Measurements from ENCODE around the gene SLC22A23.
A peak's percentile ranks its signal among the peaks of the same experiment; 100 is the strongest.

Gene SLC22A23

GRCh38 chr6:3406891-3407809 lies 49.7 kb downstream of the SLC22A23 start:
- Histone ChIP-seq H3K4me3 (ENCODE audit: low read length) (no peak overlapping the region), H3K9me3 (ENCODE audit: insufficient read depth, low read depth, low read length) (no peaks in the 10 kb centered on the region), H3K4me1 (ENCODE audit: insufficient read depth, low read length) (peaks cover 31% of the 10 kb centered on the region), H3K9ac (ENCODE audit: low read depth, low read length) (no peak overlapping the region), H3K27me3 (ENCODE audit: insufficient read depth, low read length) (no peaks in the 10 kb centered on the region), H3K27ac (ENCODE audit: low read length) (no peak overlapping the region), H3K36me3 (ENCODE audit: insufficient read depth, low read depth, low read length) (peaks cover 6% of the 10 kb centered on the region; the same call in 1 of the 2 replicates)

- Histone ChIP-seq H3K4me3 (ENCODE audit: low read length) (no peak overlapping the region), H3K4me1 (ENCODE audit: insufficient read depth, low read length) (peaks cover 31% of the 10 kb centered on the region), H3K27ac (ENCODE audit: low read length) (no peak overlapping the region), H3K9ac (ENCODE audit: low read depth, low read length) (no peak overlapping the region), H3K9me3 (ENCODE audit: insufficient read depth, low read depth, low read length) (no peaks in the 10 kb centered on the region), H3K36me3 (ENCODE audit: insufficient read depth, low read depth, low read length) (peaks cover 5% of the 10 kb centered on the region; the same call in 1 of the 2 replicates), H3K27me3 (ENCODE audit: insufficient read depth, low read length) (no peaks in the 10 kb centered on the region)
These were observed 50.5 kb downstream of the SLC22A23 start for GRCh38 chr6:3406362-3406821.

- Histone ChIP-seq H3K4me3 (ENCODE audit: low read length) (no peak overlapping the region), H3K27me3 (ENCODE audit: insufficient read depth, low read length) (no peaks in the 10 kb centered on the region), H3K4me1 (ENCODE audit: insufficient read depth, low read length) (peaks cover 31% of the 10 kb centered on the region), H3K9me3 (ENCODE audit: insufficient read depth, low read depth, low read length) (no peaks in the 10 kb centered on the region), H3K9ac (ENCODE audit: low read depth, low read length) (no peak overlapping the region), H3K36me3 (ENCODE audit: insufficient read depth, low read depth, low read length) (peaks cover 5% of the 10 kb centered on the region; the same call in 1 of the 2 replicates), H3K27ac (ENCODE audit: low read length) (no peak overlapping the region)
These were observed 51.2 kb downstream of the SLC22A23 start for GRCh38 chr6:3405679-3406078.

- H3K27me3 ChIP-seq (ENCODE audit: insufficient read depth, low read length) = no peaks in the 10 kb centered on the region
- no peak overlapping the region for H3K27ac ChIP-seq (ENCODE audit: low read length)
- no peak overlapping the region for H3K4me3 ChIP-seq (ENCODE audit: low read length)
- H3K4me1 ChIP-seq (ENCODE audit: insufficient read depth, low read length) = peaks cover 29% of the 10 kb centered on the region
- H3K36me3 ChIP-seq (ENCODE audit: insufficient read depth, low read depth, low read length) = peaks cover 5% of the 10 kb centered on the region; the same call in 1 of the 2 replicates
- no peaks in the 10 kb centered on the region for H3K9me3 ChIP-seq (ENCODE audit: insufficient read depth, low read depth, low read length)
- H3K9ac ChIP-seq (ENCODE audit: low read depth, low read length) = no peak overlapping the region
These were observed 51.7 kb downstream of the SLC22A23 start for GRCh38 chr6:3405182-3405518.

- H3K4me3 ChIP-seq (ENCODE audit: low read length) = no peak overlapping the region
- H3K36me3 ChIP-seq (ENCODE audit: insufficient read depth, low read depth, low read length) = peaks cover 3% of the 10 kb centered on the region; the same call in 1 of the 2 replicates
- H3K27ac ChIP-seq (ENCODE audit: low read length) = no peak overlapping the region
- no peaks in the 10 kb centered on the region for H3K9me3 ChIP-seq (ENCODE audit: insufficient read depth, low read depth, low read length)
- H3K9ac ChIP-seq (ENCODE audit: low read depth, low read length) = peak overlapping the region; percentile 24; the same call in 1 of the 2 replicates
- no peaks in the 10 kb centered on the region for H3K27me3 ChIP-seq (ENCODE audit: insufficient read depth, low read length)
- peaks cover 17% of the 10 kb centered on the region for H3K4me1 ChIP-seq (ENCODE audit: insufficient read depth, low read length)
These were observed 53.3 kb downstream of the SLC22A23 start for GRCh38 chr6:3403238-3404173.

GRCh38 chr6:3402310-3403237 lies 54.3 kb downstream of the SLC22A23 start:
- H3K36me3 ChIP-seq (ENCODE audit: insufficient read depth, low read depth, low read length) = peaks cover 3% of the 10 kb centered on the region; the same call in 1 of the 2 replicates
- H3K9ac ChIP-seq (ENCODE audit: low read depth, low read length) = no peak overlapping the region; the same call in 1 of the 2 replicates
- H3K27ac ChIP-seq (ENCODE audit: low read length) = no peak overlapping the region
- no peaks in the 10 kb centered on the region for H3K9me3 ChIP-seq (ENCODE audit: insufficient read depth, low read depth, low read length)
- no peaks in the 10 kb centered on the region for H3K27me3 ChIP-seq (ENCODE audit: insufficient read depth, low read length)
- peaks cover 17% of the 10 kb centered on the region for H3K4me1 ChIP-seq (ENCODE audit: insufficient read depth, low read length)
- H3K4me3 ChIP-seq (ENCODE audit: low read length) = no peak overlapping the region

GRCh38 chr6:3400162-3400561 lies 56.7 kb downstream of the SLC22A23 start:
- Histone ChIP-seq H3K4me1 (ENCODE audit: insufficient read depth, low read length) (peaks cover 17% of the 10 kb centered on the region), H3K9me3 (ENCODE audit: insufficient read depth, low read depth, low read length) (no peaks in the 10 kb centered on the region), H3K36me3 (ENCODE audit: insufficient read depth, low read depth, low read length) (peaks cover 3% of the 10 kb centered on the region; the same call in 1 of the 2 replicates), H3K27ac (ENCODE audit: low read length) (no peak overlapping the region), H3K9ac (ENCODE audit: low read depth, low read length) (no peak overlapping the region), H3K27me3 (ENCODE audit: insufficient read depth, low read length) (no peaks in the 10 kb centered on the region), H3K4me3 (ENCODE audit: low read length) (no peak overlapping the region)

GRCh38 chr6:3398755-3399696 lies 57.8 kb downstream of the SLC22A23 start:
- no peak overlapping the region for H3K4me3 ChIP-seq (ENCODE audit: low read length)
- H3K9me3 ChIP-seq (ENCODE audit: insufficient read depth, low read depth, low read length) = no peaks in the 10 kb centered on the region
- H3K36me3 ChIP-seq (ENCODE audit: insufficient read depth, low read depth, low read length) = peaks cover 3% of the 10 kb centered on the region; the same call in 1 of the 2 replicates
- no peak overlapping the region for H3K27ac ChIP-seq (ENCODE audit: low read length)
- no peaks in the 10 kb centered on the region for H3K27me3 ChIP-seq (ENCODE audit: insufficient read depth, low read length)
- H3K9ac ChIP-seq (ENCODE audit: low read depth, low read length) = no peak overlapping the region
- H3K4me1 ChIP-seq (ENCODE audit: insufficient read depth, low read length) = peaks cover 15% of the 10 kb centered on the region

- H3K27ac ChIP-seq (ENCODE audit: low read length) = no peak overlapping the region
- H3K4me3 ChIP-seq (ENCODE audit: low read length) = no peak overlapping the region
- H3K36me3 ChIP-seq (ENCODE audit: insufficient read depth, low read depth, low read length) = peaks cover 3% of the 10 kb centered on the region; the same call in 1 of the 2 replicates
- no peak overlapping the region for H3K9ac ChIP-seq (ENCODE audit: low read depth, low read length)
- H3K27me3 ChIP-seq (ENCODE audit: insufficient read depth, low read length) = no peaks in the 10 kb centered on the region
- H3K9me3 ChIP-seq (ENCODE audit: insufficient read depth, low read depth, low read length) = no peaks in the 10 kb centered on the region
- H3K4me1 ChIP-seq (ENCODE audit: insufficient read depth, low read length) = peaks cover 6% of the 10 kb centered on the region
These were observed 58.7 kb downstream of the SLC22A23 start for GRCh38 chr6:3398165-3398562.

Data from iPS-20b (cell line).